ENCODE results near the gene PCDHGA1.
"Not testable (repeated sequence)": the region's sequence is repeated elsewhere in the genome, so short reads cannot be mapped to it uniquely, and the experiment has no call there.

The PCDHGA1 gene

GRCh38 chr5:141430332-141431113, 100.2 kb downstream of the PCDHGA1 start, which contains the start of gene PCDHGA12:
Gene PCDHGA12 (plus strand): TSS chr5:141430507. CDS start chr5:141430760, 253 bp downstream.
- peaks cover 69% of the 10 kb centered on the region for H3K27me3 Mint-ChIP-seq

DNA sequence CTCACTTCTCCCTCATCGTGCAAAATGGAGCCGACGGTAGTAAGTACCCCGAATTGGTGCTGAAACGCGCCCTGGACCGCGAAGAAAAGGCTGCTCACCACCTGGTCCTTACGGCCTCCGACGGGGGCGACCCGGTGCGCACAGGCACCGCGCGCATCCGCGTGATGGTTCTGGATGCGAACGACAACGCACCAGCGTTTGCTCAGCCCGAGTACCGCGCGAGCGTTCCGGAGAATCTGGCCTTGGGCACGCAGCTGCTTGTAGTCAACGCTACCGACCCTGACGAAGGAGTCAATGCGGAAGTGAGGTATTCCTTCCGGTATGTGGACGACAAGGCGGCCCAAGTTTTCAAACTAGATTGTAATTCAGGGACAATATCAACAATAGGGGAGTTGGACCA, 101.0 kb downstream of the PCDHGA1 start:
- Mint-ChIP-seq H3K9me3 (peaks cover 26% of the 10 kb centered on the region), H3K4me1 (ENCODE audit: low read depth) (peaks cover 10% of the 10 kb centered on the region), H3K36me3 (ENCODE audit: low read depth) (peaks cover 28% of the 10 kb centered on the region), H3K27ac (no peak overlapping the region), H3K27me3 (peaks cover 63% of the 10 kb centered on the region), H3K4me3 (peak overlapping the region; percentile 76)

More at GRCh38 chr5:141430332-141431113, 100.2 kb downstream of the PCDHGA1 start, which contains the start of gene PCDHGA12:
- Mint-ChIP-seq H3K4me3 (peak within 1 kb of the TSS; percentile 76), H3K27ac (no peak within 1 kb of the TSS), H3K4me1 (ENCODE audit: low read depth) (peaks cover 10% of the 10 kb centered on the region), H3K9me3 (peaks cover 26% of the 10 kb centered on the region), H3K36me3 (ENCODE audit: low read depth) (peaks cover 28% of the 10 kb centered on the region)

DNA sequence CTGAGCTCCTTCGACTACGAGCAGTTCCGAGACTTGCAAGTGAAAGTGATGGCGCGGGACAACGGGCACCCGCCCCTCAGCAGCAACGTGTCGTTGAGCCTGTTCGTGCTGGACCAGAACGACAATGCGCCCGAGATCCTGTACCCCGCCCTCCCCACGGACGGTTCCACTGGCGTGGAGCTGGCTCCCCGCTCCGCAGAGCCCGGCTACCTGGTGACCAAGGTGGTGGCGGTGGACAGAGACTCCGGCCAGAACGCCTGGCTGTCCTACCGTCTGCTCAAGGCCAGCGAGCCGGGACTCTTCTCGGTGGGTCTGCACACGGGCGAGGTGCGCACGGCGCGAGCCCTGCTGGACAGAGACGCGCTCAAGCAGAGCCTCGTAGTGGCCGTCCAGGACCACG, 102.0 kb downstream of the PCDHGA1 start:
- Mint-ChIP-seq H3K27me3 (peaks cover 62% of the 10 kb centered on the region), H3K36me3 (ENCODE audit: low read depth) (peaks cover 28% of the 10 kb centered on the region), H3K9me3 (peaks cover 26% of the 10 kb centered on the region), H3K4me1 (ENCODE audit: low read depth) (peaks cover 10% of the 10 kb centered on the region)
- H3K27ac Mint-ChIP-seq, H3K4me3 Mint-ChIP-seq: not testable (repeated sequence)

DNA sequence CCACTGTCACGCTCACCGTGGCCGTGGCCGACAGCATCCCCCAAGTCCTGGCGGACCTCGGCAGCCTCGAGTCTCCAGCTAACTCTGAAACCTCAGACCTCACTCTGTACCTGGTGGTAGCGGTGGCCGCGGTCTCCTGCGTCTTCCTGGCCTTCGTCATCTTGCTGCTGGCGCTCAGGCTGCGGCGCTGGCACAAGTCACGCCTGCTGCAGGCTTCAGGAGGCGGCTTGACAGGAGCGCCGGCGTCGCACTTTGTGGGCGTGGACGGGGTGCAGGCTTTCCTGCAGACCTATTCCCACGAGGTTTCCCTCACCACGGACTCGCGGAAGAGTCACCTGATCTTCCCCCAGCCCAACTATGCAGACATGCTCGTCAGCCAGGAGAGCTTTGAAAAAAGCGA, 102.4 kb downstream of the PCDHGA1 start:
- not testable (repeated sequence) for H3K27ac Mint-ChIP-seq, H3K4me3 Mint-ChIP-seq
- H3K9me3 Mint-ChIP-seq = peaks cover 26% of the 10 kb centered on the region
- peaks cover 61% of the 10 kb centered on the region for H3K27me3 Mint-ChIP-seq
- H3K4me1 Mint-ChIP-seq (ENCODE audit: low read depth) = peaks cover 10% of the 10 kb centered on the region
- peaks cover 28% of the 10 kb centered on the region for H3K36me3 Mint-ChIP-seq (ENCODE audit: low read depth)

- H3K9me3 Mint-ChIP-seq = peaks cover 23% of the 10 kb centered on the region
- peaks cover 23% of the 10 kb centered on the region for H3K36me3 Mint-ChIP-seq (ENCODE audit: low read depth)
- peaks cover 10% of the 10 kb centered on the region for H3K4me1 Mint-ChIP-seq (ENCODE audit: low read depth)
- H3K27ac Mint-ChIP-seq = no peak overlapping the region
- no peak overlapping the region for H3K4me3 Mint-ChIP-seq
- peaks cover 58% of the 10 kb centered on the region for H3K27me3 Mint-ChIP-seq
Observed at GRCh38 chr5:141434006-141434405, 103.7 kb downstream of the PCDHGA1 start.

GRCh38 chr5:141437221-141437620, 106.9 kb downstream of the PCDHGA1 start:
- no peak overlapping the region for H3K4me3 Mint-ChIP-seq
- H3K36me3 Mint-ChIP-seq (ENCODE audit: low read depth) = peaks cover 8% of the 10 kb centered on the region
- no peak overlapping the region for H3K27ac Mint-ChIP-seq
- H3K4me1 Mint-ChIP-seq (ENCODE audit: low read depth) = no peaks in the 10 kb centered on the region
- H3K9me3 Mint-ChIP-seq = peaks cover 9% of the 10 kb centered on the region
- peaks cover 42% of the 10 kb centered on the region for H3K27me3 Mint-ChIP-seq

GRCh38 chr5:141439411-141440141, 109.3 kb downstream of the PCDHGA1 start:
- Mint-ChIP-seq H3K27ac (no peak overlapping the region), H3K4me3 (no peak overlapping the region), H3K27me3 (peaks cover 29% of the 10 kb centered on the region), H3K36me3 (ENCODE audit: low read depth) (peaks cover 4% of the 10 kb centered on the region), H3K9me3 (peaks cover 4% of the 10 kb centered on the region), H3K4me1 (ENCODE audit: low read depth) (no peaks in the 10 kb centered on the region)

DNA sequence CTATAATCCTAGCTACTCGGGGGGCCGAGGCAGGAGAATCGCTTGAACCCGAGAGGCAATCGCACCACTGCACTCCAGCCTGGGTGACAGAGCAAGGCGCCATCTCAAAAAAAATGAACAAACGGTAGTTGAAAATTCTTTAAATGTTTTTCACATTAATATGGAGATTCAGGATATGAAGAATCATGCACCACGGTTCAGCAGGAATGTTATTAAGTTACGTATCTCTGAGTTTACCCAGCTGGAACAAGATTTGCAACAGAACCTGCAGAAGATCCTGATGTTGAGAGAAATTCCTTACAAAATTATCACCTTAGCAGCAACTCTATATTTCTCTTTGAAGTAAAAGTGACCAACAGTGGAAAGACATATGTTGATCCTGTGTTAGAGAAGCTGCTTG, 110.0 kb downstream of the PCDHGA1 start:
- Mint-ChIP-seq H3K4me3 (no peak overlapping the region), H3K9me3 (peaks cover 4% of the 10 kb centered on the region)

GRCh38 chr5:141441571-141442170, 111.4 kb downstream of the PCDHGA1 start:
- Mint-ChIP-seq H3K4me1 (ENCODE audit: low read depth) (no peaks in the 10 kb centered on the region), H3K27me3 (peaks cover 26% of the 10 kb centered on the region), H3K27ac (no peak overlapping the region), H3K4me3 (no peak overlapping the region), H3K36me3 (ENCODE audit: low read depth) (peaks cover 4% of the 10 kb centered on the region), H3K9me3 (peaks cover 4% of the 10 kb centered on the region)

More for the DNA sequence above, 110.0 kb downstream of the PCDHGA1 start:
- Mint-ChIP-seq H3K4me1 (ENCODE audit: low read depth) (no peaks in the 10 kb centered on the region), H3K36me3 (ENCODE audit: low read depth) (peaks cover 4% of the 10 kb centered on the region), H3K27me3 (peaks cover 25% of the 10 kb centered on the region), H3K27ac (no peak overlapping the region)

GRCh38 chr5:141465351-141465750, 135.0 kb downstream of the PCDHGA1 start:
- Mint-ChIP-seq H3K9me3 (peaks cover 6% of the 10 kb centered on the region), H3K4me1 (ENCODE audit: low read depth) (no peaks in the 10 kb centered on the region), H3K4me3 (no peak overlapping the region), H3K36me3 (ENCODE audit: low read depth) (no peaks in the 10 kb centered on the region), H3K27ac (no peak overlapping the region), H3K27me3 (peaks cover 26% of the 10 kb centered on the region)

DNA sequence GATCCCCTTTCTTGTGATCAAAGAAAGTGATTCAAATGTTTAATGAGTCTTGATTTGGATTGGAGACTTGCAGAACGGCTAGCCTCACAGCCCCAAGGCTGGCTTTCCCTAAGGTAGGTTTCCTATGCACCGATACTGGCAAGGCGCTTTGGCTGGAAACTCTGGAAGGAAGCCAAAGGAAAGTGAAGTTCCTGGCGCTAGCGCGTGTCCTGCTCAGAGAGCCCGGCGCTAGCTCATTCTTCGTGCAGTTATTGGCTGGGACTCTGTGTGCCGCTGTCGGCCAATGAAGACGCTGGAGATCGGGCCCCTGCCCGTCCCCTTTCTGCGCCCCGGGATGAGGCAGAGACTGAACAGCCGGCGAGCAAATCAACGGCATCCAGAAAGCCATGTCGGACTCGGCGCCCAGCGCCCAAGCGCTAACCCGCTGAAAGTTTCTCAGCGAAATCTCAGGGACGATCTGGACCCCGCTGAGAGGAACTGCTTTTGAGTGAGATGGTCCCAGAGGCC, 145.4 kb downstream of the PCDHGA1 start, which contains the start of gene PCDHGC3:
Gene PCDHGC3 (plus strand): TSS at position 342 of the 507 bp plus-strand sequence. CDS start 151 bp downstream, at position 493.
- Mint-ChIP-seq H3K9me3 (no peaks in the 10 kb centered on the region), H3K36me3 (ENCODE audit: low read depth) (no peaks in the 10 kb centered on the region), H3K27ac (no peak within 1 kb of the TSS), H3K27me3 (peaks cover 56% of the 10 kb centered on the region), H3K4me3 (peak within 1 kb of the TSS; percentile 86), H3K4me1 (ENCODE audit: low read depth) (peaks cover 20% of the 10 kb centered on the region)

DNA sequence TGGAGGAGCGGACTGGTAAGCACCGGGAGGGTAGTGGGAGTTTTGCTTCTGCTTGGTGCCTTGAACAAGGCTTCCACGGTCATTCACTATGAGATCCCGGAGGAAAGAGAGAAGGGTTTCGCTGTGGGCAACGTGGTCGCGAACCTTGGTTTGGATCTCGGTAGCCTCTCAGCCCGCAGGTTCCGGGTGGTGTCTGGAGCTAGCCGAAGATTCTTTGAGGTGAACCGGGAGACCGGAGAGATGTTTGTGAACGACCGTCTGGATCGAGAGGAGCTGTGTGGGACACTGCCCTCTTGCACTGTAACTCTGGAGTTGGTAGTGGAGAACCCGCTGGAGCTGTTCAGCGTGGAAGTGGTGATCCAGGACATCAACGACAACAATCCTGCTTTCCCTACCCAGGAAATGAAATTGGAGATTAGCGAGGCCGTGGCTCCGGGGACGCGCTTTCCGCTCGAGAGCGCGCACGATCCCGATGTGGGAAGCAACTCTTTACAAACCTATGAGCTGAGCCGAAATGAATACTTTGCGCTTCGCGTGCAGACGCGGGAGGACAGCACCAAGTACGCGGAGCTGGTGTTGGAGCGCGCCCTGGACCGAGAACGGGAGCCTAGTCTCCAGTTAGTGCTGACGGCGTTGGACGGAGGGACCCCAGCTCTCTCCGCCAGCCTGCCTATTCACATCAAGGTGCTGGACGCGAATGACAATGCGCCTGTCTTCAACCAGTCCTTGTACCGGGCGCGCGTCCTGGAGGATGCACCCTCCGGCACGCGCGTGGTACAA, 146.0 kb downstream of the PCDHGA1 start:
- Mint-ChIP-seq H3K27ac (no peak overlapping the region), H3K27me3 (peaks cover 62% of the 10 kb centered on the region)

DNA sequence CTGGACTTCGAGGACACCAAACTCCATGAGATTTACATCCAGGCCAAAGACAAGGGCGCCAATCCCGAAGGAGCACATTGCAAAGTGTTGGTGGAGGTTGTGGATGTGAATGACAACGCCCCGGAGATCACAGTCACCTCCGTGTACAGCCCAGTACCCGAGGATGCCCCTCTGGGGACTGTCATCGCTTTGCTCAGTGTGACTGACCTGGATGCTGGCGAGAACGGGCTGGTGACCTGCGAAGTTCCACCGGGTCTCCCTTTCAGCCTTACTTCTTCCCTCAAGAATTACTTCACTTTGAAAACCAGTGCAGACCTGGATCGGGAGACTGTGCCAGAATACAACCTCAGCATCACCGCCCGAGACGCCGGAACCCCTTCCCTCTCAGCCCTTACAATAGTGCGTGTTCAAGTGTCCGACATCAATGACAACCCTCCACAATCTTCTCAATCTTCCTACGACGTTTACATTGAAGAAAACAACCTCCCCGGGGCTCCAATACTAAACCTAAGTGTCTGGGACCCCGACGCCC, 146.8 kb downstream of the PCDHGA1 start:
- Mint-ChIP-seq H3K27me3 (peaks cover 66% of the 10 kb centered on the region), H3K27ac (no peak overlapping the region), H3K4me1 (ENCODE audit: low read depth) (peaks cover 20% of the 10 kb centered on the region), H3K9me3 (no peaks in the 10 kb centered on the region), H3K36me3 (ENCODE audit: low read depth) (no peaks in the 10 kb centered on the region), H3K4me3 (peak overlapping the region; percentile 86)

More for the DNA sequence above, 146.0 kb downstream of the PCDHGA1 start:
- no peaks in the 10 kb centered on the region for H3K9me3 Mint-ChIP-seq
- peak overlapping the region; percentile 86 for H3K4me3 Mint-ChIP-seq
- H3K4me1 Mint-ChIP-seq (ENCODE audit: low read depth) = peaks cover 20% of the 10 kb centered on the region
- H3K36me3 Mint-ChIP-seq (ENCODE audit: low read depth) = no peaks in the 10 kb centered on the region

- Mint-ChIP-seq H3K4me3 (no peak overlapping the region), H3K4me1 (ENCODE audit: low read depth) (peaks cover 20% of the 10 kb centered on the region), H3K36me3 (ENCODE audit: low read depth) (no peaks in the 10 kb centered on the region), H3K9me3 (no peaks in the 10 kb centered on the region), H3K27me3 (peaks cover 72% of the 10 kb centered on the region), H3K27ac (no peak overlapping the region)
Observed at GRCh38 chr5:141477815-141478214, 147.5 kb downstream of the PCDHGA1 start.
